IPS-18c (cell line): Measurements from ENCODE around the gene TSPOAP1.

Source experiments
- H3K4me3 ChIP-seq: 2 replicates; pipeline ENCODE4 v1.7.0; 2013; ENCODE audit warnings: low read depth, mild to moderate bottlenecking, low read length, moderate library complexity; ENCODE audit not compliant: insufficient read depth
- H3K9me3 ChIP-seq: one replicate; pipeline ENCODE4 v1.6.1; 2013; ENCODE audit warnings: mild to moderate bottlenecking, low read length, moderate library complexity; ENCODE audit not compliant: control insufficient read depth, insufficient read depth

Gene TSPOAP1

GRCh38 chr17:58365185-58365979 lies 36.8 kb upstream of the TSPOAP1 start:
- H3K4me3 ChIP-seq = no peak overlapping the region
- H3K9me3 ChIP-seq = no peaks in the 10 kb centered on the region

GRCh38 chr17:58364270-58364942 lies 35.8 kb upstream of the TSPOAP1 start:
- Histone ChIP-seq H3K9me3 (no peaks in the 10 kb centered on the region), H3K4me3 (no peak overlapping the region)

GRCh38 chr17:58363457-58364185 lies 35.0 kb upstream of the TSPOAP1 start:
- H3K4me3 ChIP-seq = no peak overlapping the region
- H3K9me3 ChIP-seq = no peaks in the 10 kb centered on the region

GRCh38 chr17:58362368-58363014 lies 33.9 kb upstream of the TSPOAP1 start:
- H3K9me3 ChIP-seq = no peaks in the 10 kb centered on the region
- no peak overlapping the region; the same call in 1 of the 2 replicates for H3K4me3 ChIP-seq

- H3K4me3 ChIP-seq = no peak overlapping the region
- no peaks in the 10 kb centered on the region for H3K9me3 ChIP-seq
Observed at GRCh38 chr17:58360296-58361063, 31.9 kb upstream of the TSPOAP1 start.

- Histone ChIP-seq H3K9me3 (no peaks in the 10 kb centered on the region), H3K4me3 (no peak overlapping the region)
Observed at GRCh38 chr17:58358408-58359172, 30.0 kb upstream of the TSPOAP1 start.

GRCh38 chr17:58357312-58358297 lies 29.0 kb upstream of the TSPOAP1 start:
- Histone ChIP-seq H3K4me3 (no peak overlapping the region), H3K9me3 (no peaks in the 10 kb centered on the region)

GRCh38 chr17:58356231-58356630 lies 27.6 kb upstream of the TSPOAP1 start:
- no peaks in the 10 kb centered on the region for H3K9me3 ChIP-seq
- H3K4me3 ChIP-seq = no peak overlapping the region

GRCh38 chr17:58354541-58355216 lies 26.1 kb upstream of the TSPOAP1 start:
- no peak overlapping the region for H3K4me3 ChIP-seq
- H3K9me3 ChIP-seq = no peaks in the 10 kb centered on the region

GRCh38 chr17:58353389-58353825 lies 24.8 kb upstream of the TSPOAP1 start:
- H3K9me3 ChIP-seq = no peaks in the 10 kb centered on the region
- H3K4me3 ChIP-seq = no peak overlapping the region

- Histone ChIP-seq H3K4me3 (peak overlapping the region; percentile 95), H3K9me3 (no peaks in the 10 kb centered on the region)
Observed at GRCh38 chr17:58352596-58353388, 24.2 kb upstream of the TSPOAP1 start.

- Histone ChIP-seq H3K4me3 (peak within 1 kb of the TSS; percentile 95), H3K9me3 (no peaks in the 10 kb centered on the region)
Observed at GRCh38 chr17:58351831-58352595, 23.4 kb upstream of the TSPOAP1 start, which contains the start of gene SUPT4H1. Gene SUPT4H1 (minus strand): TSS chr17:58352201. CDS start chr17:58352135, 66 bp downstream.

GRCh38 chr17:58351182-58351581 lies 22.6 kb upstream of the TSPOAP1 start:
- peak overlapping the region; percentile 95 for H3K4me3 ChIP-seq
- H3K9me3 ChIP-seq = no peaks in the 10 kb centered on the region
